Spinal cord (tissue), 10 donors: ENCODE data around the gene IL1F10. TPM values are rescaled to one million over a fixed set of nuclear protein-coding genes. Genes with fewer than 3 reads are reported as not detected.

Experiments used
- DNase-seq, 6 donors: peaks; one replicate each; pipeline versions ENCODE4 v3.0.0 to v3.0.0-alpha.2; 2013 to 2015; ENCODE audit warnings: low spot score in 6 of 6, low read depth in 4 of 6
- H3K27ac ChIP-seq: one replicate; pipeline ENCODE4 v1.5.1; 2013; ENCODE audit warnings: low read depth, low read length, control low read depth
- H3K27me3 ChIP-seq: one replicate; pipeline ENCODE4 v1.6.1; 2013; ENCODE audit warnings: low read length; ENCODE audit not compliant: control insufficient read depth, insufficient read depth
- H3K36me3 ChIP-seq: one replicate; pipeline ENCODE4 v1.6.1; 2013; ENCODE audit warnings: low read length; ENCODE audit not compliant: control insufficient read depth, insufficient read depth
- H3K4me1 ChIP-seq: one replicate; pipeline ENCODE4 v1.6.1; 2013; ENCODE audit warnings: low read length; ENCODE audit not compliant: control insufficient read depth, insufficient read depth
- H3K4me3 ChIP-seq: one replicate; pipeline ENCODE4 v1.5.1; 2013; ENCODE audit warnings: low read depth, low read length, control low read depth
- H3K9me3 ChIP-seq: one replicate; pipeline ENCODE4 v1.6.1; 2013; ENCODE audit warnings: low read length; ENCODE audit not compliant: control insufficient read depth, insufficient read depth
- WGBS: methylation state at CpG from one replicate; pipeline ENCODE4 v1.1.5; 2013; ENCODE audit warnings: missing lambda C conversion rate; ENCODE audit not compliant: insufficient coverage; 5-methylcytosine and 5-hydroxymethylcytosine counted together
- polyA plus RNA-seq, 2 donors: library from polyadenylated mRNA; unstranded; fragments of 120-200 nt; gene quantifications; one replicate each; pipeline ENCODE4 v1.2.1, GENCODE V29; 2013; ENCODE audit not compliant: insufficient read length in 2 of 2
- total RNA-seq, 2 donors: library from RNA; depleted of rRNA in 1 of 2; stranded (reverse); fragments of 120-200 nt in 1 of 2; fragments of >200 nt in 1 of 2; gene quantifications; one replicate each; pipeline versions ENCODE4 v1.2.3 to v1.2.4, GENCODE V29; 2013 to 2014
- donor health status: healthy.

IL1F10 gene
- total and polyA plus RNA-seq, 4 donors = not detected

DNA sequence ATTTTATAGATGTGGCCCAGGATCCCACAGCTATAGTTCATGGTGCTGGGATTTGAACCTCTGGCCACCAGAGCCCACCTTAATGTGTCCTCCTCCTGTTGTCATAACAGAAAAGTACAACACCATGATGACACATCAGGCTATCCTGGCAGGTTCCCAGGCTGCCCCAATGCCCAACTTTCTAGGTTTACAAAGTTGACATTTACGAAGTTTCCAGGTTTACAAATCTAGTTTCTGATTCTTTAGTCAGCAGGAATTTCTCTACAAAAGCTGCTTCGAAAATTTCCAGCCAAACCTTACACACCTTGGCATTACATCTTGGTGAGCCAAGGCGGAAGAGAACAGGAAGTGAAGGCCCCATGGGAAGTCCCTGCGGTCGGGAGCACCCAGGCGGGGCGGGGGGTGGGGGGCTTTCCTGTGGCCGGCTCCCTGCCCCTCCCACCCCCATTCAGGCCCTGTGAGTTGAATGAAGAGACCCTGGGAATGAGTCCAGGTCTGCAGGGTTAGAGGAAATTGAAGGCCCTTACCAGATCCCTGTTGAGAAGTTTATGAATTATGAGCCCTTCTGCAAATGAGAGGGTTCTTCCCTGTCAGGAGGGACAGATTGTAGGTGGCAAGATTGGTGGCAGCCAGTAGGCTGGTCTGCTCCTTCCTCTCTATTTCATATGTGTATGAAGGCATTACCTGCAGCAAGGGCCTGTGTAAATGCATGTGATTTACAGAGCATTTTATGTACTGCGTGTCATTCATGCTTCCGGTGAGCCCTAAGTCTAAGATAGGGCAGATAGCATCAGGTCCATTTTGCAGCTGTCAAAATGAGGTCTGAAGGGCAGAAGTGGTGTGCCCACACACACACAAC lies 48.6 kb downstream of the IL1F10 start:
- Histone ChIP-seq H3K4me3 (no peak overlapping the region), H3K9me3 (no peaks in the 10 kb centered on the region), H3K36me3 (no peaks in the 10 kb centered on the region), H3K27ac (no peak overlapping the region), H3K4me1 (no peaks in the 10 kb centered on the region), H3K27me3 (no peaks in the 10 kb centered on the region)
- DNase-seq = no peak
- WGBS = 96% methylated on average over 4 of the region's 10 CpGs

DNA sequence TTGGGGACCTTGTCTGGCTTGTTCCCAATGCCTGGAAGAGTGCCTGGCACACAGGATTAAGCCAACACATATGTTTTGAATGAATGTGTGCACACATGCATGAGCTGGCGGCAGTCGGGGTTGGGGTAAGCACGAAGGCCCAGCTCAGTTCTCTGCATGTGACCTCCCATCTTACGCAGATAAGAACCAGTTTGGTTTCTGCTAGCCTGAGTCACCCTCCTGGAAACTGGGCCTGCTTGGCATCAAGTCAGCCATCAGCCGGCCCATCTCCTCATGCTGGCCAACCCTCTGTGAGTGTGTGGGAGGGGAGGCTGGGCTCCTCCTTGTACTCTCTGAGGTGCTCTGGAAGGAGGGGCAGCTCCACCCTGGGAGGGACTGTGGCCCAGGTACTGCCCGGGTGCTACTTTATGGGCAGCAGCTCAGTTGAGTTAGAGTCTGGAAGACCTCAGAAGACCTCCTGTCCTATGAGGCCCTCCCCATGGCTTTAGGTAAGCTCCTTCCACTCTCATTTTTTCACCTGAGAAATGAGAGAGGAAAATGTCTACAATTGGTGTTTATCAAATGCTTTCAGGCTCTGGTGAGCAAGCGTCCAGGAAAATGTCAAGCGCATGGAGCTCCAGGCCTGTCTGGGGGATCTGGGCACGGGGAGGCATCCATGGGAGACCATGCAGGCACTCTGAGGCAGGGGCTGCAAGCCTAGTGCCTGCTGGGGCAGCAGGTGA lies 49.9 kb downstream of the IL1F10 start:
- H3K9me3 ChIP-seq = no peaks in the 10 kb centered on the region
- no peaks in the 10 kb centered on the region for H3K27me3 ChIP-seq
- no peak overlapping the region for H3K27ac ChIP-seq
- H3K4me3 ChIP-seq = no peak overlapping the region
- 81% methylated on average over 9 of the region's 9 CpGs for WGBS
- H3K36me3 ChIP-seq = no peaks in the 10 kb centered on the region
- no peaks in the 10 kb centered on the region for H3K4me1 ChIP-seq
- peak in 1 of 6 donors; percentile 72 for DNase-seq

DNA sequence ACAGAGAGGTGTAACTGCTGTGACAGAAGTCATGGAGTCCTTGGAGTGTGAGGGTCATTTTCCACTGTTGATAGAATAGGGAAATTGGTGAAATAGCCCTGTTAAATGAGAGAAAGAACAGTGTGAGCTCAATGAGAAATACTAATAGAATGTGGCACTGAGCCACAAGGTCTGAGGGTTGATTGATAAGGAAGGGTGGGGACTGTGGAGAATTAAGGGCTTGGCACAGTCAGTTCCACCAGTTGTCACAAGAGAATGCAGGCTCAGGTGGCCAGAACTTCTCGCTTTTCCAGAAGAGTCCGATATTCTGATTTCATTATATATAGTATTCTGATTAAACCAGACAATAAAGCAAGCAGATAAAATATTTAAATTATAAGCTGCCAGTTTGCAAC lies 50.5 kb downstream of the IL1F10 start:
- no peaks in the 10 kb centered on the region for H3K4me1 ChIP-seq
- DNase-seq = no peak
- H3K36me3 ChIP-seq = no peaks in the 10 kb centered on the region
- no peaks in the 10 kb centered on the region for H3K27me3 ChIP-seq
- H3K4me3 ChIP-seq = no peak overlapping the region
- no peak overlapping the region for H3K27ac ChIP-seq
- no peaks in the 10 kb centered on the region for H3K9me3 ChIP-seq
- no CpG with 5 or more reads among the region's 2 CpGs for WGBS

DNA sequence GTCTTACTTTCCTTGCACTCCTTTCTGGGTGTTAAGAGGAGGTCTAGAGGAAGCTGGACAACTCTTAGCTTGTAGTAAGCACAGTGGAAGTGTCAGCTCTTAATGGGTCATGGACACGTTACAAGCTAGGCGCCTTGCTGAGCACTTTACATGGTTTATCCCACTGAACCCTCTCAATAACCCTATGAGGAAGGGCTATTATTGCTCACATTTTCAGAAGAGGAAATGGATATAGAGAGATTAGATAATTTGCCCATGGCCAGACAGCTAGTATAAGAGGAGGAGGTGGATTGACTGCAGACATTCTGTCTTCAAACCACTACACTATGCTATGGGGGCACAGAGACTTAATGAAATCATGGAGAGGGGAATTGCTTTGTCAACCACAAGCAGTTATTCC lies 51.3 kb downstream of the IL1F10 start:
- H3K27me3 ChIP-seq = no peaks in the 10 kb centered on the region
- no peak overlapping the region for H3K4me3 ChIP-seq
- DNase-seq = no peak
- WGBS = no CpG with 5 or more reads among the region's 2 CpGs
- no peaks in the 10 kb centered on the region for H3K36me3 ChIP-seq
- H3K9me3 ChIP-seq = no peaks in the 10 kb centered on the region
- no peak overlapping the region for H3K27ac ChIP-seq
- no peaks in the 10 kb centered on the region for H3K4me1 ChIP-seq

DNA sequence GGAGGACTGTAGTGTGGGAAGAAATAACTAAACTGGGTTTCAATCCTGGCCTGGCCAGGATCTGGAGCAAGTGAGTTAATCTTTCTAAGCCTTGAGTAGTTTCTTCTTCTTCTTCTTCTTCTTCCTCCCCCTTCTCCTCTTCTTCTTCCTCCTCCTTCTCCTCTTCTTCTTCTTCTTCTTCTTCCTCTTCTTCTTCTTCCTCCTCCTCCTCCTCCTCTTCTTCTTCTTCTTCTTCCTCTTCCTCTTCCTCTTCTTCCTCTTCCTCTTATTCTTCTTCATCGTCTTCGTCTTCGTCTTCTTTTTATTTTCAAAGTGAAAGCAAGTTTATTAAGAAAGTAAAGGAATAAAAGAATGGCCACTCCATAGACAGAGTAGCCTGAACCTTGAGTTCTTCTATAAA lies 53.1 kb downstream of the IL1F10 start:
- no peaks in the 10 kb centered on the region for H3K4me1 ChIP-seq
- no peaks in the 10 kb centered on the region for H3K36me3 ChIP-seq
- no CpG with 5 or more reads among the region's 3 CpGs for WGBS
- no peak overlapping the region for H3K27ac ChIP-seq
- no peaks in the 10 kb centered on the region for H3K9me3 ChIP-seq
- H3K4me3 ChIP-seq = no peak overlapping the region
- H3K27me3 ChIP-seq = no peaks in the 10 kb centered on the region
- DNase-seq = no peak

DNA sequence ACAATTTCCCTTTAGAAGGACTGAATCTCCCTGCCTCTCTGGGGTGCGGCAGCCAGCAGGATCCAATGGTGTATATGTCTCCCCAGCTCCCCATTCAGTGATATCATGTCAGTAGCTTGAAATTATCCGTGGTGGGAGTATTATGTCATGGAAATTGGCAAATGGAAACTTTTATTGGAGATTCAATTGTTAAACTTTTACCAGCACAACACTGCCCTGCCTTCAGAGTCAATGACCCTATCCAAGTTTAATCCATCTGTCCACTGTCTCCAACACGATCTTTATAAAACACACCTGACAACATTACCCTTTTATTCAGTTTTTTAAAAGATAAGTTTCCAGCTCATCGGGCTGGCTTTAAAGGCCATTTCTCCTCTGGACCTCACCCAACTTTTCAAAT lies 54.6 kb downstream of the IL1F10 start:
- 83% methylated on average over 1 of the region's 4 CpGs for WGBS
- Histone ChIP-seq H3K4me1 (no peaks in the 10 kb centered on the region), H3K27ac (no peak overlapping the region), H3K9me3 (no peaks in the 10 kb centered on the region), H3K36me3 (no peaks in the 10 kb centered on the region), H3K4me3 (no peak overlapping the region), H3K27me3 (no peaks in the 10 kb centered on the region)
- DNase-seq = peak in 1 of 6 donors; percentile 2

DNA sequence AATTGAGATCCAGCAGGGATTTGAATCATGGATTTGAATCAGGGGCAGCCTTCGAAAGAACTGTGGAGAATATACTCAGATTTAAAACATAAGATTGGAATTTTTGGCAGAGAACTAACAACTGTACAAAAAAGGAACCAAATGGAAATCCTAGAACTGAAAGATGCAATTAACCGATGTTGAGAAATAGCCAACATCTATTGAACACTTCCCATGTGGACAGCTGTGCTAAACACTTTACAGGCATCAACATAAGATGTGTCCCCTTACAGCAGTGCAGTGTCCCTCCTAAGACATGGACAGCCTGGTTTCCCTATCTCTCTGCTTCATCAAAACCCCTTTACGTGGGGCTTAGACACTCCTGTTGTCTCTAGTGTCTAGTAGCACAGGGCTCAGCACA lies 56.0 kb downstream of the IL1F10 start:
- Histone ChIP-seq H3K27ac (no peak overlapping the region), H3K27me3 (no peaks in the 10 kb centered on the region), H3K36me3 (no peaks in the 10 kb centered on the region), H3K4me1 (no peaks in the 10 kb centered on the region), H3K4me3 (no peak overlapping the region), H3K9me3 (no peaks in the 10 kb centered on the region)
- 88% methylated on average over 1 of the region's 3 CpGs for WGBS
- DNase-seq = no peak

DNA sequence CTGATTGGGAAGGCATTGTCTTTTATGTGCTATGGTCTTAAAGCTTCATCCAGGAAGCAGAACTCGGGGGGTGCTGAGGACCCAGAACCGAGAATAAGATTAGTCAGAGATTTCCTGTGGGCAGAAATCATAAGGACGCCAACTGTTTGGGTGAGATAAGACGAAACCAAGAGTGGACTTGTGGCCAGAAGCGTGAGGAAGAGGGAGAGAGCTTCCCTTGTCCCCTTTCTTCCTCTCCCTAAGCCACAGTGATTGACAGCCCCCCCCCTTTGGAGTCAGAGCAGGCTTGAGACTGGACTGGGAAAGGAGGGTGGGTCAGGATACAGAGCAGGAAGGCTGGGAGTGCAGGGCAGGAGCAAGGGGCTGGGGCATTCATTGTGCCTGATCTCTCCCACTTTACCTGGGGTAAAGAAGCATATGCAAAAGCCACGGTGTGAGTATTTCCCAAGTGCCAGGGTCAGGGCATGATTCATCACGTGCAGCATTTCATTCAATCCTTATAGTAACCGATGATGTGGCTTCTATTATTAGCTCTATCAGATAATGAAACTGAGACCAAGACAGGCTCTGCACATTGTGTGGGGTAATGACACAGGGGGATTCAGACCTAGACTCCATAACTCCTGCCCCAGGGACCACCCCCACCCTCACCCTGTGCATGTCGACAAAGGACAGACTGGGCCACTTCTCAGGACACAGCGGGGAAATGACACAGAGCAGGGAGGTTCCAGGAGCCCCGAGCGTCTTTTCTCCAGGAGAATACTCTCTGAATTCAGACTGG lies 56.6 kb downstream of the IL1F10 start:
- no peak for DNase-seq
- Histone ChIP-seq H3K4me3 (no peak overlapping the region), H3K36me3 (no peaks in the 10 kb centered on the region), H3K27me3 (no peaks in the 10 kb centered on the region), H3K4me1 (no peaks in the 10 kb centered on the region), H3K9me3 (no peaks in the 10 kb centered on the region), H3K27ac (no peak overlapping the region)
- WGBS = 72% methylated on average over 6 of the region's 12 CpGs
